ENCODE data around the gene OR2G2. TPM values are rescaled to one million over a fixed set of nuclear protein-coding genes. Genes with fewer than 3 reads are reported as not detected.

Gene OR2G2, protein sequence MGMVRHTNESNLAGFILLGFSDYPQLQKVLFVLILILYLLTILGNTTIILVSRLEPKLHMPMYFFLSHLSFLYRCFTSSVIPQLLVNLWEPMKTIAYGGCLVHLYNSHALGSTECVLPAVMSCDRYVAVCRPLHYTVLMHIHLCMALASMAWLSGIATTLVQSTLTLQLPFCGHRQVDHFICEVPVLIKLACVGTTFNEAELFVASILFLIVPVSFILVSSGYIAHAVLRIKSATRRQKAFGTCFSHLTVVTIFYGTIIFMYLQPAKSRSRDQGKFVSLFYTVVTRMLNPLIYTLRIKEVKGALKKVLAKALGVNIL
- not detected in 2 replicates for total RNA-seq

DNA sequence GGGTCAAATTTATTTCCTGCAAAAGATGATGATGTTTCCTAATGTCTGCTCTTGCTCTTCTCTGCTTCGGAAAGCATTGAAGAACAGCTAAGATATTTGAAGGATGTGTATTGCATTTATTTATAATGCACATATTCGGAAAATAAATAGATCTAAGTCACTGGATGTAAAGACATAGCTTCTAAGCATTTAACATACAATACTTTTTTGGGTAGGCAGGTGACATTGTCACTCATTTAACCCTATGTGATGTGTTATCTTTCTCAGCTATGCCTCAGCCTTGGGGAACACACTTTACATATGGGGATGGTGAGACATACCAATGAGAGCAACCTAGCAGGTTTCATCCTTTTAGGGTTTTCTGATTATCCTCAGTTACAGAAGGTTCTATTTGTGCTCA is at the start of gene OR2G2:
TSS of gene OR2G2 (plus strand) at position 301 of the 400 bp plus-strand sequence. CDS start at position 301, 0 bp downstream.

DNA sequence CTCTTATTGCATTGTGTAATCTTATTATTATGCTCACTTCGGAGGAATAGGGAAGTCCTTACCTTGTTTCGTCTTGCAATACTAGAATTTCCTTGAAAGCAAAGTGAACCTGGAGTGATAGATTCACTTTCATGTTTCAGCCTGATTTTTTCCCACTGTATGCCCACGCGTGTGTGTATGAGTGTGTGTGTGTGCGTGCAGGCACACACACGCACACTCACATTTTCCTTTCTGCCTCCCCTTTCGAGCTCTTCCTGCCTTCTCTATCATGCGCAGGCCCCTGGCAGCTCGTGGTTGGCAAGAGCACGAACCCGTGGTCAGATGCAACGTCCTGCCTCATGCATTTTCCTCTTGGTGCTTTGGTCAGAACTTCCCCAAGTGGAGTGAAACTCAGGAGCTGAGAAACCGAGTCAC is 39.4 kb upstream of the OR2G2 start, which contains the start of gene GCSAML:
TSS of gene GCSAML (plus strand) at position 366 of the 414 bp plus-strand sequence. CDS start 58 bp downstream, outside the sequence.

DNA sequence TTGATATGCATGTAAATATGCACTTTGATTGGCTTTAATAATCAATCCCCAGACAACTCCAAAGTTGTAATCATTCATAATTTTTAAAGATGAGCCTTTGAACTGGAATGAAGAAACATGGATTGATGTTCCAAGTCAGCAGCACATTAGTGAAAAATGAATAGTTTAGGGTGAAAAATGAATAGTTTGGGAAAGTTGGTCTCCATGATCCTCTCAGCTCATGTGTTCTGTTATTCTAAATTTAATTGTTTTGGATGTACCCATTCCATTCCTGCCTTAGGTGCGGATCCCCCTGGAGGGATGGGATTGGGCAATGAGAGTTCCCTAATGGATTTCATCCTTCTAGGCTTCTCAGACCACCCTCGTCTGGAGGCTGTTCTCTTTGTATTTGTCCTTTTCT is 17.1 kb downstream of the OR2G2 start, which contains the start of gene OR2G3:
TSS of gene OR2G3 (plus strand) at position 301 of the 400 bp plus-strand sequence. CDS start at position 301, 0 bp downstream.

Small RNAs within 50 kb of the gene (small RNA-seq; reads per million reads assigned to genes)
- not detected for gene RF00026

Other genes starting within 250 kb of the OR2G2 start
- 0.10 and 0.98 TPM in 2 replicates for gene NLRP3, start 172.2 kb upstream of the OR2G2 start, total RNA-seq
- gene OR2B11, start 130.3 kb upstream of the OR2G2 start, total RNA-seq, result not detected in 2 replicates
- gene OR2C3, start 51.9 kb upstream of the OR2G2 start, total RNA-seq, result not detected in 2 replicates
- not detected in 2 replicates for gene GCSAML, start 39.2 kb upstream of the OR2G2 start, total RNA-seq
- not detected in 2 replicates for gene OR2G3, start 17.2 kb downstream of the OR2G2 start, total RNA-seq
- not detected in 2 replicates for gene OR13G1, start 91.4 kb downstream of the OR2G2 start, total RNA-seq
- gene OR6F1, start 128.3 kb downstream of the OR2G2 start, total RNA-seq, result not detected in 2 replicates
- not detected in 2 replicates for gene OR14K1, start 150.3 kb downstream of the OR2G2 start, total RNA-seq
- gene OR14A2, start 159.8 kb downstream of the OR2G2 start, total RNA-seq, result not detected in 2 replicates
- gene OR1C1, start 172.2 kb downstream of the OR2G2 start, total RNA-seq, result not detected in 2 replicates
- not detected in 2 replicates for gene OR14A16, start 235.8 kb downstream of the OR2G2 start, total RNA-seq